Psoas muscle (tissue), 8 donors: ENCODE data around the gene PDE4C. TPM values are rescaled to one million over a fixed set of nuclear protein-coding genes. Genes with fewer than 3 reads are reported as not detected.

ENCODE experiments used
- ATAC-seq, 4 donors: fragments of 200-7000 bp; cut with Tn5 transposase; one replicate each; pipeline ENCODE4 v1.9.1; 2020; ENCODE audit warnings: moderate library complexity in 3 of 4, mild to moderate bottlenecking in 2 of 4
- DNase-seq, 2 donors: peaks; one replicate each; pipeline ENCODE4 v3.0.0-alpha.2; 2020
- H3K27ac ChIP-seq: fragments of 200-600 bp; one replicate; pipeline ENCODE4 v1.8.0; 2022
- H3K27me3 ChIP-seq, 3 donors: fragments of 200-600 bp in 1 of 3; one replicate each; pipeline versions ENCODE4 v1.6.1 to v1.8.0; 2013 to 2022; ENCODE audit warnings: low read length in 2 of 3, mild to moderate bottlenecking in 2 of 3, moderate library complexity in 1 of 3; ENCODE audit not compliant: insufficient read depth in 3 of 3
- H3K36me3 ChIP-seq, 2 donors: fragments of 200-600 bp in 1 of 2; one replicate each; pipeline versions ENCODE4 v1.6.1 to v1.8.0; 2013 to 2022; ENCODE audit warnings: low read depth in 1 of 2, mild to moderate bottlenecking in 1 of 2, moderate library complexity in 1 of 2; ENCODE audit not compliant: insufficient read depth in 1 of 2
- H3K4me1 ChIP-seq: fragments of 200-600 bp; one replicate; pipeline ENCODE4 v1.8.0; 2022
- H3K4me3 ChIP-seq: fragments of 200-600 bp; one replicate; pipeline ENCODE4 v1.8.0; 2022; ENCODE audit warnings: mild to moderate bottlenecking
- H3K9me3 ChIP-seq: fragments of 200-600 bp; one replicate; pipeline ENCODE4 v1.8.0; 2022
- CTCF ChIP-seq: fragments of 200-600 bp; IDR thresholded peaks from one replicate; pipeline ENCODE4 v1.8.0; 2022; ENCODE audit warnings: antibody characterized with exemption
- WGBS, 3 donors: extraction: QIAGEN DNeasy Blood & Tissue Kit; methylation state at CpG; one replicate each; pipeline versions ENCODE4 v1.1.6 to v1.1.7; 2013; 5-methylcytosine and 5-hydroxymethylcytosine counted together
- intact Hi-C, 2 donors: fragments of 100-400 bp; cut with DNase I; formaldehyde crosslinking; loops; one replicate each; pipeline versions ENCODE4 v1.11.0 to v1.14.2; 2022
- polyA plus RNA-seq, 3 donors: library from polyadenylated mRNA; stranded (reverse); fragments of 200-250 nt; gene quantifications; one replicate each; pipeline ENCODE4 v1.2.3, GENCODE V29; 2013
- total RNA-seq, 4 donors: library from RNA; stranded (reverse); fragmentation: NEBNext Ultra II Directional in 2 of 4; extraction: Animal tissue kit (Norgen Biotek cat#: 25700) in 2 of 4; gene quantifications; one replicate each; pipeline versions ENCODE4 v1.2.1 to v1.2.4, GENCODE V29; 2021 to 2023
- donor health status: healthy with polysubstance abuse.
- donor health status: DM: no; HTN: no; CAD: no; lungs with moderate emphysema.
- donor health status: Bipolar disorder and iron deficiency.
- donor health status: healthy.
- donor health status: DM: yes; HTN: yes; CAD: no.
- donor health status: DM: no; HTN: no; CAD: no.
- donor health status: DM: no; HTN: no; CAD: no.
- donor health status: DM: yes; HTN: yes; CAD: no.

The PDE4C gene
- total and polyA plus RNA-seq, 7 donors: 0.27 to 2.5 (median 0.86) TPM

- WGBS, 3 donors: 84 to 86% (median 85%) methylated on average over 19 of the region's 19 CpGs
- H3K27ac ChIP-seq: no peak overlapping the region
Measured at GRCh38 chr19:18176367-18177310, 49.6 kb downstream of the PDE4C start.

GRCh38 chr19:18174983-18175382, 51.3 kb downstream of the PDE4C start:
- H3K4me3 ChIP-seq: no peak overlapping the region
- no peak for TF ChIP-seq CTCF
- no peaks in the 10 kb centered on the region for H3K9me3 ChIP-seq
- H3K27ac ChIP-seq: no peak overlapping the region
- no peaks in the 10 kb centered on the region for H3K36me3 ChIP-seq
- ATAC-seq (no peak), DNase-seq (no peak)
- H3K27me3 ChIP-seq: peaks cover 0 to 2% (median 0%) of the 10 kb centered on the region in 3 donors
- peaks cover 10% of the 10 kb centered on the region for H3K4me1 ChIP-seq
- 74 to 85% (median 81%) methylated on average over 11 of the region's 11 CpGs for WGBS, 3 donors
- intact Hi-C loops: no loop called here

More at GRCh38 chr19:18176367-18177310, 49.6 kb downstream of the PDE4C start:
- H3K36me3 ChIP-seq: no peaks in the 10 kb centered on the region
- DNase-seq (no peak), ATAC-seq (no peak)
- intact Hi-C loops: no loop called here
- H3K4me3 ChIP-seq: no peak overlapping the region
- TF ChIP-seq CTCF: no peak
- peaks cover 10% of the 10 kb centered on the region for H3K4me1 ChIP-seq
- no peaks in the 10 kb centered on the region for H3K9me3 ChIP-seq
- peaks cover 0 to 2% (median 0%) of the 10 kb centered on the region in 3 donors for H3K27me3 ChIP-seq

Other genes with a start within 250 kb of the PDE4C start
- 100 to 1,000 TPM in 2 of 4 donors, 10 to 100 TPM in 2; 43.4 to 399 (median 98.4) TPM for gene ARRDC2, start 218.3 kb downstream of the PDE4C start, total RNA-seq
- gene ARRDC2, start 218.3 kb downstream of the PDE4C start, polyA plus RNA-seq: 100 to 1,000 TPM; 173 to 294 (median 281) TPM
- under 1 TPM; 0.15 to 0.53 (median 0.26) TPM for gene IL12RB1, start 139.5 kb downstream of the PDE4C start, total RNA-seq
- under 1 TPM in 2 of 3 donors, not detected in 1; 0.14 to 0.17 TPM for gene IL12RB1, start 139.5 kb downstream of the PDE4C start, polyA plus RNA-seq
- 1 to 10 TPM; 1.7 to 5.1 (median 3.2) TPM for gene MAST3, start 128.7 kb downstream of the PDE4C start, total RNA-seq
- 1 to 10 TPM in 1 of 3 donors, under 1 TPM in 2; 0.34 to 2.5 (median 0.96) TPM for gene MAST3, start 128.7 kb downstream of the PDE4C start, polyA plus RNA-seq
- 10 to 100 TPM in 3 of 4 donors, 1 to 10 TPM in 1; 8.6 to 20.8 (median 15.0) TPM for gene PIK3R2, start 73.3 kb downstream of the PDE4C start, total RNA-seq
- 1 to 10 TPM; 4.6 to 6.0 (median 4.7) TPM for gene PIK3R2, start 73.3 kb downstream of the PDE4C start, polyA plus RNA-seq
- 10 to 100 TPM in 3 of 4 donors, 1 to 10 TPM in 1; 4.3 to 21.5 (median 12.5) TPM for gene IFI30, start 52.6 kb downstream of the PDE4C start, total RNA-seq
- gene IFI30, start 52.6 kb downstream of the PDE4C start, polyA plus RNA-seq: 10 to 100 TPM in 1 of 3 donors, 1 to 10 TPM in 2; 1.4 to 11.7 (median 4.7) TPM
- 10 to 100 TPM in 1 of 4 donors, 1 to 10 TPM in 3; 5.9 to 12.7 (median 8.4) TPM for gene MPV17L2, start 33.2 kb downstream of the PDE4C start, total RNA-seq
- 10 to 100 TPM; 19.9 to 23.3 (median 20.7) TPM for gene MPV17L2, start 33.2 kb downstream of the PDE4C start, polyA plus RNA-seq
- 1 to 10 TPM in 2 of 4 donors, under 1 TPM in 2; 0.86 to 3.6 (median 1.5) TPM for gene RAB3A, start 22.4 kb downstream of the PDE4C start, total RNA-seq
- gene RAB3A, start 22.4 kb downstream of the PDE4C start, polyA plus RNA-seq: 1 to 10 TPM in 1 of 3 donors, under 1 TPM in 2; 0.44 to 1.4 (median 0.81) TPM
- 1 to 10 TPM in 1 of 4 donors, under 1 TPM in 3; 0.32 to 1.5 (median 0.43) TPM for gene IQCN, start 48.0 kb upstream of the PDE4C start, total RNA-seq
- gene IQCN, start 48.0 kb upstream of the PDE4C start, polyA plus RNA-seq: under 1 TPM; 0.12 to 0.57 (median 0.17) TPM
- gene JUND, start 55.2 kb upstream of the PDE4C start, total RNA-seq: 10 to 100 TPM; 68.0 to 77.1 (median 72.1) TPM
- gene JUND, start 55.2 kb upstream of the PDE4C start, polyA plus RNA-seq: 10 to 100 TPM; 22.7 to 40.3 (median 38.9) TPM
- 100 to 1,000 TPM in 2 of 4 donors, 10 to 100 TPM in 2; 87.9 to 136 (median 112) TPM for gene LSM4, start 96.6 kb upstream of the PDE4C start, total RNA-seq
- 100 to 1,000 TPM; 118 to 215 (median 139) TPM for gene LSM4, start 96.6 kb upstream of the PDE4C start, polyA plus RNA-seq
- gene PGPEP1, start 114.2 kb upstream of the PDE4C start, total RNA-seq: 10 to 100 TPM; 18.3 to 47.8 (median 31.7) TPM
- gene PGPEP1, start 114.2 kb upstream of the PDE4C start, polyA plus RNA-seq: 10 to 100 TPM in 1 of 3 donors, 1 to 10 TPM in 2; 8.0 to 13.8 (median 9.1) TPM
- 1 to 10 TPM in 2 of 4 donors, under 1 TPM in 2; 0.50 to 8.5 (median 2.2) TPM for gene GDF15, start 159.7 kb upstream of the PDE4C start, total RNA-seq
- gene GDF15, start 159.7 kb upstream of the PDE4C start, polyA plus RNA-seq: 10 to 100 TPM in 1 of 3 donors, under 1 TPM in 2; 0.27 to 37.1 (median 0.35) TPM
- 1 to 10 TPM; 2.0 to 4.1 (median 2.4) TPM for gene LRRC25, start 171.2 kb upstream of the PDE4C start, total RNA-seq
- gene LRRC25, start 171.2 kb upstream of the PDE4C start, polyA plus RNA-seq: 1 to 10 TPM in 2 of 3 donors, under 1 TPM in 1; 0.65 to 5.2 (median 1.3) TPM
- 10 to 100 TPM; 29.1 to 46.1 (median 29.6) TPM for gene SSBP4, start 193.0 kb upstream of the PDE4C start, total RNA-seq
- 10 to 100 TPM; 25.8 to 37.8 (median 28.6) TPM for gene SSBP4, start 193.0 kb upstream of the PDE4C start, polyA plus RNA-seq
- gene ISYNA1, start 211.7 kb upstream of the PDE4C start, total RNA-seq: 10 to 100 TPM in 3 of 4 donors, 1 to 10 TPM in 1; 9.8 to 17.0 (median 10.9) TPM
- 1 to 10 TPM; 6.3 to 8.6 (median 8.0) TPM for gene ISYNA1, start 211.7 kb upstream of the PDE4C start, polyA plus RNA-seq